Stomach (tissue), 4 donors: ENCODE measurements around the gene SAT1.

Experiments used
- POLR2A ChIP-seq, 4 donors: fragments of 450-650 bp; IDR thresholded peaks; one replicate each; pipeline ENCODE4 v1.6.1; 2016; ENCODE audit warnings: antibody characterized with exemption in 4 of 4, control low read depth in 2 of 4, mild to moderate bottlenecking in 1 of 4, moderate library complexity in 1 of 4
- TF ChIP-seq, protein P1 (sequence below), 7 experiments: fragments of 450-650 bp in 4 of 7; fragments of 200-600 bp in 3 of 7; sonication (generic) in 3 of 7; IDR thresholded peaks; one replicate each; pipeline ENCODE4 v1.5.1; 2016 to 2019; ENCODE audit warnings: antibody characterized with exemption in 7 of 7, control low read depth in 2 of 7, mild to moderate bottlenecking in 1 of 7

DNA sequence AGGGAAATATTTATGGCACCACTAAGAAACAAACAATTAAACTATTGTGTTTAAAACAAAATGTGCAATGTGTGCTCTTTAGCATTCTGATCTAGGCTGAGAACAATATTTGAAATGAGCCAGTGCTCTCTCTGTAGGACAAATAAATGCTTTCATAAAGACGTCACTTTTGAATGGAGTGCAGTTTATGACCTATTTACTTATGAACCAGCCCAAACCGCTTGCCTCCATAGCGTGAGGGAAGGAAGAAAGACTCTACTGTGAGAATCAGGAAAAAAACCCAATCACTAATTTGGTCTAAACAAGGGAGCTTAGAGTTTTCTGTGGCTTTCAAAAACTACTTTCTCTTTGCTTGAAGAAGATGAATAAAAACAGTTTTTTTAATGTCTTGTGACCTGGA, 39.4 kb downstream of the SAT1 start:
- TF ChIP-seq POLR2A (IDR thresholded peaks at IDR 0.05): no peak
- TF ChIP-seq, protein P1, sequence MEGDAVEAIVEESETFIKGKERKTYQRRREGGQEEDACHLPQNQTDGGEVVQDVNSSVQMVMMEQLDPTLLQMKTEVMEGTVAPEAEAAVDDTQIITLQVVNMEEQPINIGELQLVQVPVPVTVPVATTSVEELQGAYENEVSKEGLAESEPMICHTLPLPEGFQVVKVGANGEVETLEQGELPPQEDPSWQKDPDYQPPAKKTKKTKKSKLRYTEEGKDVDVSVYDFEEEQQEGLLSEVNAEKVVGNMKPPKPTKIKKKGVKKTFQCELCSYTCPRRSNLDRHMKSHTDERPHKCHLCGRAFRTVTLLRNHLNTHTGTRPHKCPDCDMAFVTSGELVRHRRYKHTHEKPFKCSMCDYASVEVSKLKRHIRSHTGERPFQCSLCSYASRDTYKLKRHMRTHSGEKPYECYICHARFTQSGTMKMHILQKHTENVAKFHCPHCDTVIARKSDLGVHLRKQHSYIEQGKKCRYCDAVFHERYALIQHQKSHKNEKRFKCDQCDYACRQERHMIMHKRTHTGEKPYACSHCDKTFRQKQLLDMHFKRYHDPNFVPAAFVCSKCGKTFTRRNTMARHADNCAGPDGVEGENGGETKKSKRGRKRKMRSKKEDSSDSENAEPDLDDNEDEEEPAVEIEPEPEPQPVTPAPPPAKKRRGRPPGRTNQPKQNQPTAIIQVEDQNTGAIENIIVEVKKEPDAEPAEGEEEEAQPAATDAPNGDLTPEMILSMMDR (IDR thresholded peaks at IDR 0.05): no peak
